ENCODE data around the gene SS18L1.
"Not testable (repeated sequence)": the region's sequence is repeated elsewhere in the genome, so short reads cannot be mapped to it uniquely, and the experiment has no call there.

Gene SS18L1

GRCh38 chr20:62138204-62138543 lies 5.4 kb upstream of the SS18L1 start:
- DNase-seq = no peak

DNA sequence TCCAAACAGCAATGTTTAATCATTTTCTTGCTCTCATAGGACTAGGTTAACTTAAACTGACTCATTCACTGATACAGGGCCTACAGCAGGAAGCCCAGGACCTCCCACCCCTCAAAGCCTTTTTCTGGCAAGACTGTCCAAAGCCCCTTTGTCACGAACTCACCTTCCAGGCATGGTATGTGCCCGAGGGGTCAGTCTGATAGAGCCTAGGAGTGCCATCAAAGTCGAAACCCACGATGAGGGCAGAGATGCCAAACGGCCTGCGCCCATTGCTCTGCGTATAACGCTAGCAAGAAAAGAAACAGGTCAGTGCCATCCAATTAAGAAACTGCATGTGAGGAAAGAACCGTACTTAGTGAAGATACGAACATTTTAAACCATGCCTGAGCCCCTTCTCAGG lies 4.7 kb upstream of the SS18L1 start:
- no peak for DNase-seq

- no peak for DNase-seq
Observed at GRCh38 chr20:62139636-62140035, 3.9 kb upstream of the SS18L1 start.

GRCh38 chr20:62141043-62141396 lies 2.5 kb upstream of the SS18L1 start:
- DNase-seq = no peak

DNA sequence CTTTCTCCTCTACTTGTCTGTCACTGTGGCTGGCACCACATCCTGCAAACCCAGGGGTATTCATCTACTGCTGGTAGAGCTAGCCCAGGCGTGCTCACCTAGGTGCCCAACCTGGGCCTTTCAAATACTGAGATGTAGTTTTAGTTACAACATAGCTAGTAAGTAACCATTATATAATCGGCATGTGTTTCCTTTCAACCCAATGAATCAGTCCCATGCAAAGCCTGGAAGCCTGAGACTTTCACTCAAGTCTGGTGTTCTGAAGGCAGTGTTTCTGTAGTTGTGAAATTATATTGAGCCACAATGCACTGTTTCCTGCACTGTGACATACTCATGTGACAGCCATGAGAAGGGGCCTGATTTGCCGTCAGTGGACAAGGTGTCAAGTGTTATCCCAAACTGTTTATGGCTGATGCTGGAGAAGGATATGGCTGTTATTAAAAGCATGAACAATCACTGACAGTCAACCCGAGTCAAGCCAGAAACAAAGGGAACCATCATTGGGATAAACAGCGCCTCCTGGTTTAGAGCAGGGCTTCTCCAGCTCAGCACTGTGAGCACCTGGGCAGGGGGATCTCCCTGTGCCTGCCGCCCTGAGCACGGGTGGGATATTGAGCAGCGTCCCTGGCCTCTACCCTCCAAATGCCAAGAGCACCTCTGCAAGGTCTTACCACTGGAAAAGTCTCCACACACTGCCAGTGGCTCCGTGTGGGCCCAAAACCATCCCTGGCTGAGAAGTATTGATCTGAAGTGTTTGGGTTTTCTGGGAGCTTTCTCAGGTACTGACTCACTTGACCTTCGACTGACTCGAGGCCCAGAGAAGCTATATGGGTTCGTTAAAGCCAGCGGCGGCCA lies 1.9 kb upstream of the SS18L1 start:
- DNase-seq = peak; percentile 33

DNA sequence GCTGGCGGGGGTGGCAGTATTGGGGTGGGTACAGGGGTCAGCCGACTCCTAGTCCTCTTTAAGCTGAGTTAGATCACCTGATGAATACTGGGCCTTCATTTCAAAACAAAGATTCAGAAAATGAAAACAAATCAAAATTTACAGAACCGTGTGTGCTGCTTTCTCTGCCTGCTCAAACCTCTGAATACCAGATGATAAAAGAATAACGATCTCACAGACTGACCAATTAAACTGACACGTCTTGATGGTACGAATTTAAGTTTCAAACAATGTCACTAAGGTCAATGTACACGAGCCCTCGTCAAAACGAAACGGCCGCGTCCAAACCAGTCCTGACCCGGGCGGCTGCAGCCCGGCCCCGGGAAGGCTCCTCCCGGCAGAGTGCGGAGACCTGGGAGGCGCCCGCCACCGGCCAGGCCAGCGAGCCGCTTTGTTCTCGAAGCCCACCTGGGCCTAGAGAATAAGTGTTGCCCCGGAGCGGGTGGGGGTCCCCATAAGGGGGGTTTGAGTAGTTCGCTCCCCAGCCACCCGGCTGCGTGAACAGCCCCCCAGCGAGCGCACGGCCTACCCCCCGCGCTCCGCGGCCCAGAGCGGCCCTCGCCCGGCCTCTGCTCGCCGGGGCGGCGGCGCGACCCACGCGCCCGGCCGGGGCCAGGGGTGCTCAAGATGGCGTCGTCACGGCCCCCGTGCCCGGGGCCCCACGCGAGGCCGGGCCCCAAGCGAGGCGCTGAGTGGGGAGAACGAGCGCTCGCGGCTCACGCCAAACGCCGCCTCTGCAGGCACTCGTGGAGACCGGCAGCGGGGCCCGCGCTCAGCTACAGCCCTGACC lies 1.1 kb upstream of the SS18L1 start:
- DNase-seq = no peak

DNA sequence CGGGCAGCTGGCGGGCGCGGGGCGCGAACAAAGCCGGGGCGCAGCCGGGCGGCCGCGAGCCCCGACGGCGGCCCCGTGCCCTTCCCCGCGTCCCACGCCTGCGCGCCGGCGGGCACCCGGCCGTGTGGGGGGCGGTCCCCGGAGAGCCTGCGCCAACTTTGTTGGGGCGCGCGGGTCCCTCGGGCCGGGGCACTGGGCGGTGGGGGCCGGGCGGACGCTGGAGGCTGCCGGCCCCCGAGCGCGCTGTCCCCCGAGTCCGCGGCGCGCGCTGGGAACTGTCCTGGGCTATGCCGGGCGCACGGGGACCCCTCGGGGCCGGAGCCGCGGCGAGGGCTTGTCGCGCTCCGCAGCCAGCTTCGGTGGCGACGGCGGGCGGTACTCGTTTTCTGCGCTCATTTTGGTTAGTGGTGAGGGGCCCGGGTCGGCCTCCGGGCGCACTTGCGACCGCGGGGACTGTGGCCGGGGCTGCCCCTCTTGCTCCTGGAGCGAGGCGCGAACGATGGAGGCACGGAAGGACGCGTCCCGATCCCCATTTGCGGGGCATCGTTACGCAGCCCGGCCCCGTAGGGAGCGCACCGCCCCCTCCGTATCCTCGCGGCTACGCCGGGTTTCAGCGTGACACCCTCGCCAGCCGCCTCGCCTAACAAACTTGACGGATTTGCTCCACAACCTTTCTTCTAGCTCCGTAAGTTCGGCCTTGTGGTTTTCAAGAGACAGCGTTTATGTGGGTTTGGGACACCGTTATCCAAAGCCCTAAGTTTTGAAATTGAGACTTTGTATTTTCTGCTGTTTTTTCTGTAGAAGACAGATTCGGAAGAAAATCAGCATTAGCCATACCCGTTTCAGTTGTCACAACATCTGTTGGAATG lies 622 bp downstream of the SS18L1 start:
- peak; percentile 64 for DNase-seq

DNA sequence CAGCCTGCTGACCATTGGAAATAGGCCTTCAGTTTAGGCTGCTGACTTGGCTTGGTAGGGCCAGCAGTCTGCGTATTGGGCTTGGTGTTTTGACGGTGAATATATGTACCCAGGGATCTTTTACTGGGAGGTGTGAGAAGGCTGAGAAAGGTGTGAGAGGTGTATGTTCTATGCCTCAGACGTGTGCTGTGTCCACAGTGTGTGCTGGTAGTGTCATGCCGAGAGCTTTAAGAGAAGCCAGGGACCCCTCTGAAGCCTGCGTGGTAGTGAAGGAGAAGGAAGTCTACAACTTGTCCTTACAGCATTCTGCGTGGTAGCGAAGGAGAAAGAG lies 2.1 kb downstream of the SS18L1 start:
- no peak for DNase-seq

DNA sequence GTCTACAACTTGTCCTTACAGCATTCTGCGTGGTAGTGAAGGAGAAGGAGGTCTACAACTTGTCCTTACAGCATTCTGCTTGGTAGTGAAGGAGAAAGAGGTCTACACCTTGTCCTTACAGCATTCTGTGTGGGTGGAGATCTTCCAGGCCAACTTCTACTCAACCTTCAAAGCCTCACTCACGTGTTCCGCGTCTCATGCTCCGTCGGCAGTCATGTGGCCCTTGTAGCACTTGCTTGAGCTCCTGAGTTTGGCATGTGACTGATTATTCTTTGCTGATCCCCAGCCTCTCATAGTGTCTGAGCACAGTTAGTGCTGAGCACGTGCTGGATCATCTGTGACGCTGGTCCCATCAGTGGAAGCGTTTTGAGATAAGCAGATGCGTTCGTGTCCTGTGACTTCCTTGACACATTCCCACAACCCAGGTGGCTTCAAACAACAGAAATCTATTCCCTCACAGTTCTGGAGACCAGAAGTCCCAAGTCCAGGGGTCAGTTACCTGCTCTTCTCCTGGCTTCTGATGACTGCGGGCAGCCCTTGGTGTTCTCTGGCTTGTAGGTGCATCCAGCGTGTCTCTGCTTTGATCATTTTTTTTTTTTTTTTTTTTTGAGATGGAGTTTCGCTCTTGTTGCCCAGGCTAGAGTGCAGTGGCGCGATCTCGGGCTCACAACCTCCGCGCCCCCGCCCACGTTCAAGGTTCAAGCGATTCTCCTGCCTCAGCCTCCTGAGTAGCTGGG lies 2.6 kb downstream of the SS18L1 start:
- no peak for DNase-seq

- DNase-seq = no peak
Observed at GRCh38 chr20:62147125-62147524, 3.6 kb downstream of the SS18L1 start.

- DNase-seq = no peak
Observed at GRCh38 chr20:62147528-62147927, 4.0 kb downstream of the SS18L1 start.

- not testable (repeated sequence) for DNase-seq
Observed at GRCh38 chr20:62148383-62148782, 4.8 kb downstream of the SS18L1 start.

DNA sequence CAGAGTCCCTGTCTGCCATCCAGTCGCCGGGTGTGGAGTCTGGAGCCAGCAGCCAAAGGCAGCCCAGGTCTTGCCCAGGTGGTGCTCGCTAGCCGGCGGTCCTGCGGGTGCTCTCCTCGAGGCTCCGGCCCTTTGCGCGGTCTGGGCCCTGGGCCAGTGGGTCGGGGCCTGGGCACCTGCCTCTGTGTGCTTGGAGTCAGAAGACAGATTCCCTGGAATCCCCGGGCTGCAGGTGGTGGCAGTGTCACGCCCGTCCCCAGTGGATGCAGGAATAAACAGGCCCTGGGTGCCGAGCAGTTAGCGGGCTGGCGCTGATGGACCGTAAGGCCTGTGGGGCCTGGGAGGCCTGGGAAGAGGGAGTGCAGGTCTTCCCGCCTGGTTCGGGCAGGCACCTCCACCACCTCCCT lies 5.3 kb downstream of the SS18L1 start:
- no peak for DNase-seq

GRCh38 chr20:62149532-62150309 lies 6.2 kb downstream of the SS18L1 start:
- DNase-seq = no peak

DNA sequence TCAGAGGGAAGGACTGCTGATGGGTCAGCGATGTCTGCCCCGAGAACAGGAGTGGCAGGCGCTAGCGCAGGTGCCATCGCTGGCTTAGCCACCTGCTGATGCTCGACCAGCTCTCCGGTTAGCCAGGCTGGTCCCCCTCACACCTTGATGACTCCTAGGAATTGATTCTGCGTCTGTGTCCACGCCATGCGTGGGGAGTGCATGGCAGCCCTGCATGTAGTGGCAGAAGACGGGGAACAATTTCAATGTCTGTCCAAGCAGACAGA lies 6.7 kb downstream of the SS18L1 start:
- no peak for DNase-seq

DNA sequence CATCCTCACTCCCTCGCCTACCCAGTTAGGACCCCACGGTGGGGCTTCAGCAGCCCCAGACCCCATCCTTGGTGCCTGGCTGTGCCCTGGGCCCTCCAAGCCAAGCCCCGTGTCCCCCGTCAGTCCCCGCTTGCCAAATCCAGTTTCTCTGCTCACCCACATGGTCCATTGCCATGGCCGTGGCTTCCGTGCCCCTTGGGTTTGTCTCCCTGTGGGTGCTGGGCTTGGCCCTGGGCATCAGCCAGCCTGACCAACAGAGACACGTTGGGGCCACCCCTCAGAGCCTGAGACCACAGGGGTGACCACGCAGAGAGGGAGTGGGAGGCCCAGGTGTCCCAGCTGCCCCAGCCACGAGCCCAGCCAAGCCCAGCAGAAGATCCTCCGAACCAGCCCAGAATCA lies 7.7 kb downstream of the SS18L1 start:
- no peak for DNase-seq

- no peak for DNase-seq
Observed at GRCh38 chr20:62151835-62152364, 8.3 kb downstream of the SS18L1 start.

- DNase-seq = no peak
Observed at GRCh38 chr20:62155428-62156253, 12.1 kb downstream of the SS18L1 start.

DNA sequence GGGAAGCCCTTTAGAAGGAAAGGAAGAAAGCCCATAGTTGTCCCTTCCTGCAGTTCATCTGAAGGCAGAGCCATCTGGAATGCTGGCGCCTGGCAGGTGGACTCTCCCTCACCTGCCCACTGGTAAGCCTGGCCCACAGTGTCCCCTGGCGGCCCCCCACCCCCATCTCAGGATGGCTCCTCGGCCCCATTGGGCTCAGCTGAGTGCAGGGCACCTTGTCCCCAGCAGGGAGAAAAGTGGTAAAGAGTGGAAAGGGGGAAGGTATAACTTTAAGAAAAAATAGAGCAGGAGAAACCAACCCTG lies 12.6 kb downstream of the SS18L1 start:
- DNase-seq = no peak

- DNase-seq = peak; percentile 78
Observed at GRCh38 chr20:62156592-62157386, 13.2 kb downstream of the SS18L1 start.

Measured in activated naive CD4-positive, alpha-beta T cell treated with Interleukin-2 at 50 U/mL for 16 hours (primary cell).